ENCODE measurements around the gene OSTC. TPM values are rescaled to one million over a fixed set of nuclear protein-coding genes. Genes with fewer than 3 reads are reported as not detected.
A peak's percentile ranks its signal among the peaks of the same experiment; 100 is the strongest.

The OSTC gene
- total and polyA plus RNA-seq, 9 of the 15 experiments (the other 6 are each of a cell fraction or from before 2014, with no cell fraction given), result 112 to 966 (median 235) TPM

DNA sequence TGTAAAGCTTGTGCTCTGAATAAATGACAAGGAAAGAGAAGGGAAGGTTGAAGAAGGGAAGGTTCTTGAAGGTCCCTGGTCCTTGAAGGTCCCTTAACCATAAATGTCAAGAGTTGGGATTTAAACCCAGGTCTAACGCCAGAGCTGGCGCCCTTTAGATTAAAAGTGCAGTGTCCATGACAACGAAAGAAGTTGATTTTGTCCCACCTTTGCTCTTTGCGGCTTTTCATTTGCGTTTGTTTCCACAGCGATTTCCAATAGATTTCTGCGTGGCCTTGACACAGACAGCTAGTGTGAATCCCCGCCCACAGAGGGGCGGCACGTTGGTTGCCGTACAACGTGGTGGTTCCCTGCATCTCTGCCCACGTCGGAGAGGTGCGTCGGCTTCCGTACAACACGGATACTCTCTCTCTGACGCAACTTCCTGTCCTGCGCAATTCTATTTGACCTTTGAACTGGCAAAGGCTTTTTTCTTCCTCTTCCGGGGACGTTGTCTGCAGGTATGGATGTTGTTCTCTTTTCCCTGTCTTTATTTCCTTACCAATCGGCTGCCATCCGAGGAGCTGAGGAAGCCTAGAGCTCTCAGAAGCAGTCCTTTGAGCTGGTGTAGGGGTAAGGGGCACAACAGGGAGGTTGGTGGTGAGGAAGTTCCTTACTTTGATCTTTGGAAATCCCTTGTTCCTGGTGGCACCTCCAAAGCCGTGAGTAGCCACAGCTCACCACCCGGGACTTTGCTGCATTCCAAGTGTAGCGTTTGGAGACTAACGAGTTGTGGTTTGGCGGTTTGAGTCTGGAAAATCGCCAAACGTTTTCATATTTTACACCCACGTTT lies 30.1 kb upstream of the OSTC start, which contains the start of gene RPL34 (continued):
- TF ChIP-seq, protein P1, sequence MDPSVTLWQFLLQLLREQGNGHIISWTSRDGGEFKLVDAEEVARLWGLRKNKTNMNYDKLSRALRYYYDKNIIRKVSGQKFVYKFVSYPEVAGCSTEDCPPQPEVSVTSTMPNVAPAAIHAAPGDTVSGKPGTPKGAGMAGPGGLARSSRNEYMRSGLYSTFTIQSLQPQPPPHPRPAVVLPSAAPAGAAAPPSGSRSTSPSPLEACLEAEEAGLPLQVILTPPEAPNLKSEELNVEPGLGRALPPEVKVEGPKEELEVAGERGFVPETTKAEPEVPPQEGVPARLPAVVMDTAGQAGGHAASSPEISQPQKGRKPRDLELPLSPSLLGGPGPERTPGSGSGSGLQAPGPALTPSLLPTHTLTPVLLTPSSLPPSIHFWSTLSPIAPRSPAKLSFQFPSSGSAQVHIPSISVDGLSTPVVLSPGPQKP (CRISPR knock-in tag; IDR thresholded peaks at IDR 0.05), result no peak
- TF ChIP-seq ZNF583 (CRISPR knock-in tag; IDR thresholded peaks at IDR 0.05) (no peak), PPARD (CRISPR knock-in tag; IDR thresholded peaks at IDR 0.05) (no peak), ZC3H8 (IDR thresholded peaks at IDR 0.05) (no peak), FOXJ3 (CRISPR knock-in tag; IDR thresholded peaks at IDR 0.05) (no peak), ZNF408 (CRISPR knock-in tag; IDR thresholded peaks at IDR 0.05; ENCODE audit: low read depth) (no peak), PRMT5 (CRISPR knock-in tag; IDR thresholded peaks at IDR 0.05) (no peak), ZFP36 (IDR thresholded peaks at IDR 0.05; ENCODE audit: low read depth, low read length, partially characterized antibody) (no peak), ZNF75A (CRISPR knock-in tag; IDR thresholded peaks at IDR 0.05) (no peak), ZNF445 (CRISPR knock-in tag; IDR thresholded peaks at IDR 0.05; ENCODE audit: low read depth) (no peak), POLR3A (IDR thresholded peaks at IDR 0.05; ENCODE audit: borderline replicate concordance, extremely low read depth, insufficient read depth, insufficient read length) (no peak), SIN3B (IDR thresholded peaks at IDR 0.05; ENCODE audit: low read depth) (peak; percentile 61), MTA3 (IDR thresholded peaks at IDR 0.05; ENCODE audit: borderline replicate concordance) (peak; percentile 85), RBM15 (IDR thresholded peaks at IDR 0.05; ENCODE audit: insufficient read depth, low read length) (no peak)
- TF ChIP-seq, protein P2, sequence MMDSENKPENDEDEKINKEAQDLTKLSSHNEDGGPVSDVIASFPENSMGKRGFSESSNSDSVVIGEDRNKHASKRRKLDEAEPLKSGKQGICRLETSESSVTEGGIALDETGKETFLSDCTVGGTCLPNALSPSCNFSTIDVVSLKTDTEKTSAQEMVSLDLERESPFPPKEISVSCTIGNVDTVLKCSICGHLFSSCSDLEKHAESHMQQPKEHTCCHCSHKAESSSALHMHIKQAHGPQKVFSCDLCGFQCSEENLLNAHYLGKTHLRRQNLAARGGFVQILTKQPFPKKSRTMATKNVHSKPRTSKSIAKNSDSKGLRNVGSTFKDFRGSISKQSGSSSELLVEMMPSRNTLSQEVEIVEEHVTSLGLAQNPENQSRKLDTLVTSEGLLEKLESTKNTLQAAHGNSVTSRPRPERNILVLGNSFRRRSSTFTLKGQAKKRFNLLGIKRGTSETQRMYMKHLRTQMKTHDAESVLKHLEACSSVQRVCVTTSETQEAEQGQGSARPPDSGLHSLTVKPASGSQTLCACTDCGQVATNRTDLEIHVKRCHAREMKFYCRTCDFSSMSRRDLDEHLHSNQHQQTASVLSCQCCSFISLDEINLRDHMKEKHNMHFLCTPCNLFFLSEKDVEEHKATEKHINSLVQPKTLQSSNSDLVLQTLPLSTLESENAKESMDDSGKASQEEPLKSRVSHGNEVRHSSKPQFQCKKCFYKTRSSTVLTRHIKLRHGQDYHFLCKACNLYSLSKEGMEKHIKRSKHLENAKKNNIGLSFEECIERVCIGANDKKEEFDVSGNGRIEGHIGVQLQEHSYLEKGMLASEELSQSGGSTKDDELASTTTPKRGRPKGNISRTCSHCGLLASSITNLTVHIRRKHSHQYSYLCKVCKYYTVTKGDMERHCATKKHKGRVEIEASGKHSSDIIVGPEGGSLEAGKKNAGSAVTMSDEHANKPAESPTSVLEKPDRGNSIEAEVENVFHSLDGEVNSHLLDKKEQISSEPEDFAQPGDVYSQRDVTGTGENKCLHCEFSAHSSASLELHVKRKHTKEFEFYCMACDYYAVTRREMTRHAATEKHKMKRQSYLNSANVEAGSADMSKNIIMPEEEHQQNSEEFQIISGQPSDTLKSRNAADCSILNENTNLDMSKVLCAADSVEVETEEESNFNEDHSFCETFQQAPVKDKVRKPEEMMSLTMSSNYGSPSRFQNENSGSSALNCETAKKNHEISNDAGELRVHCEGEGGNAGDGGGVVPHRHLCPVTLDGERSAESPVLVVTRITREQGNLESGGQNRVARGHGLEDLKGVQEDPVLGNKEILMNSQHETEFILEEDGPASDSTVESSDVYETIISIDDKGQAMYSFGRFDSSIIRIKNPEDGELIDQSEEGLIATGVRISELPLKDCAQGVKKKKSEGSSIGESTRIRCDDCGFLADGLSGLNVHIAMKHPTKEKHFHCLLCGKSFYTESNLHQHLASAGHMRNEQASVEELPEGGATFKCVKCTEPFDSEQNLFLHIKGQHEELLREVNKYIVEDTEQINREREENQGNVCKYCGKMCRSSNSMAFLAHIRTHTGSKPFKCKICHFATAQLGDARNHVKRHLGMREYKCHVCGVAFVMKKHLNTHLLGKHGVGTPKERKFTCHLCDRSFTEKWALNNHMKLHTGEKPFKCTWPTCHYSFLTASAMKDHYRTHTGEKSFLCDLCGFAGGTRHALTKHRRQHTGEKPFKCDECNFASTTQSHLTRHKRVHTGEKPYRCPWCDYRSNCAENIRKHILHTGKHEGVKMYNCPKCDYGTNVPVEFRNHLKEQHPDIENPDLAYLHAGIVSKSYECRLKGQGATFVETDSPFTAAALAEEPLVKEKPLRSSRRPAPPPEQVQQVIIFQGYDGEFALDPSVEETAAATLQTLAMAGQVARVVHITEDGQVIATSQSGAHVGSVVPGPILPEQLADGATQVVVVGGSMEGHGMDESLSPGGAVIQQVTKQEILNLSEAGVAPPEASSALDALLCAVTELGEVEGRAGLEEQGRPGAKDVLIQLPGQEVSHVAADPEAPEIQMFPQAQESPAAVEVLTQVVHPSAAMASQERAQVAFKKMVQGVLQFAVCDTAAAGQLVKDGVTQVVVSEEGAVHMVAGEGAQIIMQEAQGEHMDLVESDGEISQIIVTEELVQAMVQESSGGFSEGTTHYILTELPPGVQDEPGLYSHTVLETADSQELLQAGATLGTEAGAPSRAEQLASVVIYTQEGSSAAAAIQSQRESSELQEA (IDR thresholded peaks at IDR 0.05; ENCODE audit: low read depth), result peak; percentile 90
- TF ChIP-seq, protein P3, sequence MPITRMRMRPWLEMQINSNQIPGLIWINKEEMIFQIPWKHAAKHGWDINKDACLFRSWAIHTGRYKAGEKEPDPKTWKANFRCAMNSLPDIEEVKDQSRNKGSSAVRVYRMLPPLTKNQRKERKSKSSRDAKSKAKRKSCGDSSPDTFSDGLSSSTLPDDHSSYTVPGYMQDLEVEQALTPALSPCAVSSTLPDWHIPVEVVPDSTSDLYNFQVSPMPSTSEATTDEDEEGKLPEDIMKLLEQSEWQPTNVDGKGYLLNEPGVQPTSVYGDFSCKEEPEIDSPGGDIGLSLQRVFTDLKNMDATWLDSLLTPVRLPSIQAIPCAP (CRISPR knock-in tag; IDR thresholded peaks at IDR 0.05; ENCODE audit: borderline replicate concordance), result no peak
- TF ChIP-seq, protein P4, sequence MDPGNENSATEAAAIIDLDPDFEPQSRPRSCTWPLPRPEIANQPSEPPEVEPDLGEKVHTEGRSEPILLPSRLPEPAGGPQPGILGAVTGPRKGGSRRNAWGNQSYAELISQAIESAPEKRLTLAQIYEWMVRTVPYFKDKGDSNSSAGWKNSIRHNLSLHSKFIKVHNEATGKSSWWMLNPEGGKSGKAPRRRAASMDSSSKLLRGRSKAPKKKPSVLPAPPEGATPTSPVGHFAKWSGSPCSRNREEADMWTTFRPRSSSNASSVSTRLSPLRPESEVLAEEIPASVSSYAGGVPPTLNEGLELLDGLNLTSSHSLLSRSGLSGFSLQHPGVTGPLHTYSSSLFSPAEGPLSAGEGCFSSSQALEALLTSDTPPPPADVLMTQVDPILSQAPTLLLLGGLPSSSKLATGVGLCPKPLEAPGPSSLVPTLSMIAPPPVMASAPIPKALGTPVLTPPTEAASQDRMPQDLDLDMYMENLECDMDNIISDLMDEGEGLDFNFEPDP (CRISPR knock-in tag; IDR thresholded peaks at IDR 0.05), result no peak
